ENCODE measurements around the gene TM4SF1. TPM values are rescaled to one million over a fixed set of nuclear protein-coding genes. Genes with fewer than 3 reads are reported as not detected.

TM4SF1 gene
- polyA plus RNA-seq, 1 donor (not counting 4 experiments of a cell fraction or from before 2014, with no cell fraction given): 375 TPM

- Histone ChIP-seq H3K27ac (ENCODE audit: control insufficient read depth, insufficient read depth, low read length) (peak overlapping the region; percentile 96), H3K4me3 (ENCODE audit: control insufficient read depth in 2 of 3, extremely low read depth in 1 of 3, insufficient read depth in 2 of 3, low read depth in 1 of 3, low read length in 3 of 3) (peak overlapping the region in 1 of 3 experiments; percentile 55), H3K4me1 (ENCODE audit: control insufficient read depth, extremely low read depth, insufficient read depth, low read length) (peaks cover 45% of the 10 kb centered on the region), H3K36me3 (ENCODE audit: control insufficient read depth in 2 of 2, extremely low read depth in 1 of 2, insufficient read depth in 2 of 2, low read length in 2 of 2) (peaks cover 6 to 10% of the 10 kb centered on the region in 2 experiments), H3K4me2 (ENCODE audit: control insufficient read depth, extremely low read depth, insufficient read depth, low read depth, low read length) (peak overlapping the region; percentile 91), H3K79me2 (ENCODE audit: control insufficient read depth, insufficient read depth, low read length) (peaks cover 26% of the 10 kb centered on the region), H3K27me3 (ENCODE audit: control insufficient read depth, extremely low read depth, insufficient read depth, low read length) (no peaks in the 10 kb centered on the region), H3K9me3 (ENCODE audit: control insufficient read depth, low read depth, low read length) (no peaks in the 10 kb centered on the region), H4K20me1 (ENCODE audit: control insufficient read depth, extremely low read depth, insufficient read depth, low read length) (no peaks in the 10 kb centered on the region), H2AFZ (ENCODE audit: control insufficient read depth, low read length) (peak overlapping the region; percentile 31), H3K9ac (ENCODE audit: control insufficient read depth, extremely low read depth, insufficient read depth, low read length) (peak overlapping the region; percentile 93), H3K9me1 (ENCODE audit: control insufficient read depth, extremely low read depth, insufficient read depth, low read length) (no peaks in the 10 kb centered on the region)
- DNase-seq (ENCODE audit: low read depth, low spot score) (no peak), FAIRE-seq (no peak)
- dilution Hi-C loops (cut with MboI; ENCODE audit: extremely low pct_ligation_motif_present, low sequenced_read_pairs): no loop called here
- TF ChIP-seq, protein P1, sequence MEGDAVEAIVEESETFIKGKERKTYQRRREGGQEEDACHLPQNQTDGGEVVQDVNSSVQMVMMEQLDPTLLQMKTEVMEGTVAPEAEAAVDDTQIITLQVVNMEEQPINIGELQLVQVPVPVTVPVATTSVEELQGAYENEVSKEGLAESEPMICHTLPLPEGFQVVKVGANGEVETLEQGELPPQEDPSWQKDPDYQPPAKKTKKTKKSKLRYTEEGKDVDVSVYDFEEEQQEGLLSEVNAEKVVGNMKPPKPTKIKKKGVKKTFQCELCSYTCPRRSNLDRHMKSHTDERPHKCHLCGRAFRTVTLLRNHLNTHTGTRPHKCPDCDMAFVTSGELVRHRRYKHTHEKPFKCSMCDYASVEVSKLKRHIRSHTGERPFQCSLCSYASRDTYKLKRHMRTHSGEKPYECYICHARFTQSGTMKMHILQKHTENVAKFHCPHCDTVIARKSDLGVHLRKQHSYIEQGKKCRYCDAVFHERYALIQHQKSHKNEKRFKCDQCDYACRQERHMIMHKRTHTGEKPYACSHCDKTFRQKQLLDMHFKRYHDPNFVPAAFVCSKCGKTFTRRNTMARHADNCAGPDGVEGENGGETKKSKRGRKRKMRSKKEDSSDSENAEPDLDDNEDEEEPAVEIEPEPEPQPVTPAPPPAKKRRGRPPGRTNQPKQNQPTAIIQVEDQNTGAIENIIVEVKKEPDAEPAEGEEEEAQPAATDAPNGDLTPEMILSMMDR (optimal IDR thresholded peaks at IDR 0.05 in 1 of 3, IDR thresholded peaks at IDR 0.05 in 1 of 3, conservative IDR thresholded peaks at IDR 0.05 in 1 of 3; ENCODE audit: extremely low read depth in 1 of 3, insufficient read depth in 2 of 3, low read length in 3 of 3): no peak
- TF ChIP-seq EZH2 (IDR thresholded peaks at IDR 0.05; ENCODE audit: low read length): no peak
Observed at GRCh38 chr3:149378478-149379309, 1.2 kb upstream of the TM4SF1 start.

DNA sequence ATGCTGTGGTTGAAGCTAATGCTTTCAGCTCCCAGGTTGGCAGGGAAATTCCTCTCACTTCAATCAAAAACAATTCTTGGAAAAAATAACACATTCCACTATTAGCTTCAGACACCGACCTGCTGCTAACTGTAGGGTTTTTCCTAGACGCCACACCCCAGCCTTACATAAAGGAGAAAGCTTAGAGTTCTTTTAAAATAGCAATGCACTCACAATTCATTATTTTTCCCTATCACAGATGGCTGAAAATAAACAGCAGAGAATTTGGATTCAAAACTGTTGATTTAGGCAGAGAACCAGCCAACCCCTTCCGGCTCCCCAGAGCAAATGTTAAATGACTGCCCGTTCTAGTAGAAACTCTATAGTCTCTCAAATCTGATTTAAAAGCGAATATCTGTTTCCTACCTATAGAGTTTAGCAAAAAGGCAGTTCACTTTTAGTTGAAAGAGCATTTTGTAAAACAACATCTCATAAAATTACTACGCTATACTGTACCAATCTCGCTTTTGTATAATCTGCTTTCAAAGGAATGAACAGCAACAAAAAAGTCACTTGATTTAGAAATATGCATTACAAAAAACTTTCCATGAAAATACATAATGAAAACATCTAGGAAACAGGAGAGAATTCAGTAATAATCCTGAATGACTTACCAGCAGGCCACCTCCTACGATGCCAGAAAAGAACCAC is 586 bp downstream of the TM4SF1 start:
- dilution Hi-C loops (cut with MboI; ENCODE audit: extremely low pct_ligation_motif_present, low sequenced_read_pairs): no loop called here
- H3K79me2 ChIP-seq (ENCODE audit: control insufficient read depth, insufficient read depth, low read length): peaks cover 26% of the 10 kb centered on the region
- peaks cover 56% of the 10 kb centered on the region for H3K4me1 ChIP-seq (ENCODE audit: control insufficient read depth, extremely low read depth, insufficient read depth, low read length)
- no peak for TF ChIP-seq EZH2 (IDR thresholded peaks at IDR 0.05; ENCODE audit: low read length)
- H3K4me3 ChIP-seq (ENCODE audit: control insufficient read depth in 2 of 3, extremely low read depth in 1 of 3, insufficient read depth in 2 of 3, low read depth in 1 of 3, low read length in 3 of 3): peak overlapping the region; percentile 65 to 87 (median 83)
- no peaks in the 10 kb centered on the region for H4K20me1 ChIP-seq (ENCODE audit: control insufficient read depth, extremely low read depth, insufficient read depth, low read length)
- FAIRE-seq (no peak), DNase-seq (ENCODE audit: low read depth, low spot score) (no peak)
- H3K9ac ChIP-seq (ENCODE audit: control insufficient read depth, extremely low read depth, insufficient read depth, low read length): peak overlapping the region; percentile 93
- peak overlapping the region; percentile 91 for H3K4me2 ChIP-seq (ENCODE audit: control insufficient read depth, extremely low read depth, insufficient read depth, low read depth, low read length)
- H3K36me3 ChIP-seq (ENCODE audit: control insufficient read depth in 2 of 2, extremely low read depth in 1 of 2, insufficient read depth in 2 of 2, low read length in 2 of 2): peaks cover 9 to 18% of the 10 kb centered on the region in 2 experiments
- no peaks in the 10 kb centered on the region for H3K9me3 ChIP-seq (ENCODE audit: control insufficient read depth, low read depth, low read length)
- H3K9me1 ChIP-seq (ENCODE audit: control insufficient read depth, extremely low read depth, insufficient read depth, low read length): no peaks in the 10 kb centered on the region
- no peaks in the 10 kb centered on the region for H3K27me3 ChIP-seq (ENCODE audit: control insufficient read depth, extremely low read depth, insufficient read depth, low read length)
- peak overlapping the region; percentile 96 for H3K27ac ChIP-seq (ENCODE audit: control insufficient read depth, insufficient read depth, low read length)
- no peak overlapping the region for H2AFZ ChIP-seq (ENCODE audit: control insufficient read depth, low read length)

Measured in keratinocyte (primary cell).